Parathyroid adenoma (tissue), 2 donors: Measurements from ENCODE around the gene DNAH1.

Source experiments
- H2AFZ ChIP-seq: fragments of 300-600 bp; sonication (generic); one replicate; pipeline ENCODE4 v1.7.0; 2017; ENCODE audit warnings: antibody characterized with exemption, mild to moderate bottlenecking
- H3K27ac ChIP-seq: fragments of 300-600 bp; sonication (generic); one replicate; pipeline ENCODE4 v1.7.0; 2017
- H3K27me3 ChIP-seq: fragments of 300-600 bp; sonication (generic); one replicate; pipeline ENCODE4 v1.7.0; 2017; ENCODE audit warnings: low read length; ENCODE audit not compliant: control insufficient read depth, insufficient read depth
- H3K36me3 ChIP-seq: fragments of 300-600 bp; sonication (generic); one replicate; pipeline ENCODE4 v1.7.0; 2017; ENCODE audit warnings: low read length; ENCODE audit not compliant: control insufficient read depth, insufficient read depth
- H3K4me1 ChIP-seq: fragments of 300-600 bp; sonication (generic); one replicate; pipeline ENCODE4 v1.7.0; 2017; ENCODE audit warnings: control low read depth
- H3K4me2 ChIP-seq: fragments of 300-600 bp; sonication (generic); one replicate; pipeline ENCODE4 v1.7.0; 2017; ENCODE audit warnings: low read length
- H3K4me3 ChIP-seq: fragments of 300-600 bp; sonication (generic); one replicate; pipeline ENCODE4 v1.7.0; 2017; ENCODE audit warnings: low read depth, low read length
- H3K79me2 ChIP-seq: fragments of 300-600 bp; sonication (generic); one replicate; pipeline ENCODE4 v1.7.0; 2017; ENCODE audit warnings: control low read depth
- H3K9ac ChIP-seq: fragments of 300-600 bp; sonication (generic); one replicate; pipeline ENCODE4 v1.7.0; 2017; ENCODE audit warnings: mild to moderate bottlenecking
- H3K9me3 ChIP-seq: fragments of 300-600 bp; sonication (generic); one replicate; pipeline ENCODE4 v1.7.0; 2017; ENCODE audit warnings: low read length; ENCODE audit not compliant: control insufficient read depth
- TF ChIP-seq, protein P1 (sequence below): fragments of 300-600 bp; sonication (generic); IDR thresholded peaks from one replicate; pipeline ENCODE4 v1.7.0; 2017; ENCODE audit warnings: antibody characterized with exemption, mild to moderate bottlenecking
- donor health status: primary hyperparathyroidism.

The DNAH1 gene

DNA sequence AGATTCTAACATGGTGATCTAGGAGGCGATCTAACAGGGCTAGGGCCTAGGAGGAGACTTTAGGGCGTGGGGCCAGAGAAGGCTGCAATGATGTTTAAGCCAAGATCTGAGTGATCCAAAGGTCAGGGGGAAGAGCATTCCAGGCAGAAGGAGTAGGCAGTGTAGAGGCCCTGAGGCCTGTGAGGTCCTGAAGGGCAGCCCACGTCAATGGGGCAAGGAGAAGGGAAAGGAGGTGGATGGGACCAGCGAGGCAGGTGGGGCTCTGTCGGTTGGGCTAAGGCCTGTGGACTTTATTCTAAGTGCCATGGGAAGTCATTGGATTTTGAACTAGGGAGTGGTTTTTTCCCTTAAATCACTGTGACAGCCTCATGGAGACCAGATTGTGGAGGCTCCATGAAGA, 10.2 kb upstream of the DNAH1 start:
- no peaks in the 10 kb centered on the region for H3K36me3 ChIP-seq
- H3K4me1 ChIP-seq: no peaks in the 10 kb centered on the region
- no peak overlapping the region for H3K4me2 ChIP-seq
- no peak overlapping the region for H3K27ac ChIP-seq
- H3K27me3 ChIP-seq: no peaks in the 10 kb centered on the region
- no peak overlapping the region for H2AFZ ChIP-seq
- H3K79me2 ChIP-seq: no peaks in the 10 kb centered on the region
- TF ChIP-seq, protein P1, sequence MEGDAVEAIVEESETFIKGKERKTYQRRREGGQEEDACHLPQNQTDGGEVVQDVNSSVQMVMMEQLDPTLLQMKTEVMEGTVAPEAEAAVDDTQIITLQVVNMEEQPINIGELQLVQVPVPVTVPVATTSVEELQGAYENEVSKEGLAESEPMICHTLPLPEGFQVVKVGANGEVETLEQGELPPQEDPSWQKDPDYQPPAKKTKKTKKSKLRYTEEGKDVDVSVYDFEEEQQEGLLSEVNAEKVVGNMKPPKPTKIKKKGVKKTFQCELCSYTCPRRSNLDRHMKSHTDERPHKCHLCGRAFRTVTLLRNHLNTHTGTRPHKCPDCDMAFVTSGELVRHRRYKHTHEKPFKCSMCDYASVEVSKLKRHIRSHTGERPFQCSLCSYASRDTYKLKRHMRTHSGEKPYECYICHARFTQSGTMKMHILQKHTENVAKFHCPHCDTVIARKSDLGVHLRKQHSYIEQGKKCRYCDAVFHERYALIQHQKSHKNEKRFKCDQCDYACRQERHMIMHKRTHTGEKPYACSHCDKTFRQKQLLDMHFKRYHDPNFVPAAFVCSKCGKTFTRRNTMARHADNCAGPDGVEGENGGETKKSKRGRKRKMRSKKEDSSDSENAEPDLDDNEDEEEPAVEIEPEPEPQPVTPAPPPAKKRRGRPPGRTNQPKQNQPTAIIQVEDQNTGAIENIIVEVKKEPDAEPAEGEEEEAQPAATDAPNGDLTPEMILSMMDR: no peak
- H3K4me3 ChIP-seq: no peak overlapping the region
- no peaks in the 10 kb centered on the region for H3K9me3 ChIP-seq
- H3K9ac ChIP-seq: no peak overlapping the region

DNA sequence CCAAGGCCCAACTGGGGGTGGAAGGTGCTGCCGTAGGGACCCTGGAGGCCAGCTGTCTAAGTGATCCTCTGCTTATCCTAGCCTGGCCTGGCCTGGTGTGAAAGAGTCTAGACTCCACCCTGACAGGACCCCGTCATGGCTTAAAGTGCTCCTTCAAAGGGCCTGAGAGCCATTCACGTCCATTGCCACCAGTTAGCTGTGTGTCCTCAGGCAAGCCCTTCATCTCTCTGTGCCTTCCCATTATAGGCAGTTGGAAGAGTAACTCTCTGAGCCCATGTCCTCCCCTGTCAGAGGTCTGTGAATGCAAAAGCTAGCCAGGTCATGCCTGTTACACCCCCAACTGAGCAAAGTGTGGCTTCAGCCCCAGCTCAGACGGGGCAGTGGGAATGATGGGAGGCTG, 9.1 kb upstream of the DNAH1 start:
- no peak overlapping the region for H3K27ac ChIP-seq
- H3K79me2 ChIP-seq: no peaks in the 10 kb centered on the region
- no peaks in the 10 kb centered on the region for H3K9me3 ChIP-seq
- H3K4me1 ChIP-seq: no peaks in the 10 kb centered on the region
- no peak overlapping the region for H3K4me3 ChIP-seq
- H2AFZ ChIP-seq: no peak overlapping the region
- no peak overlapping the region for H3K4me2 ChIP-seq
- TF ChIP-seq, protein P1: no peak
- H3K36me3 ChIP-seq: no peaks in the 10 kb centered on the region
- no peak overlapping the region for H3K9ac ChIP-seq
- no peaks in the 10 kb centered on the region for H3K27me3 ChIP-seq

DNA sequence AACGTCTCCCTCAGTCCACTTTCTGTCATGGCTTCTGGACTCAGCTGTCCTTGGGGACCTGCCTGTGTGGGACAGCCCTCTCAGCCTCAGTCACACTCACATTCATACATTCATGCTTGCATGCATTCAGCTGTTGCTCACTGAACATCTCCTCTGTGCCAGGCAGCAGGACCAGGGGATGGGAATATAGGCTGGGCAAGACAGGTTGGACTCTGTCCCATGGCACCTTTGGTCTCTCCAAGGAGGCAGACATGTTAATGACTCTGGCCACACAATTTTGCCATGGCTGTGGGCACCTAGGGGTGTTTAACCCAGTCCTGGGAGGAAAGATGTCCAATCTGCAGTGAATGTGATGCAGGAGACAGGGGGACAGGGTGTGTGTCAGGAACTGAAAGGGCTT, 7.8 kb upstream of the DNAH1 start:
- Histone ChIP-seq H2AFZ (no peak overlapping the region), H3K9ac (no peak overlapping the region), H3K4me3 (no peak overlapping the region), H3K36me3 (no peaks in the 10 kb centered on the region), H3K27ac (no peak overlapping the region), H3K4me1 (no peaks in the 10 kb centered on the region), H3K79me2 (no peaks in the 10 kb centered on the region), H3K4me2 (no peak overlapping the region), H3K9me3 (no peaks in the 10 kb centered on the region), H3K27me3 (no peaks in the 10 kb centered on the region)
- TF ChIP-seq, protein P1: no peak

DNA sequence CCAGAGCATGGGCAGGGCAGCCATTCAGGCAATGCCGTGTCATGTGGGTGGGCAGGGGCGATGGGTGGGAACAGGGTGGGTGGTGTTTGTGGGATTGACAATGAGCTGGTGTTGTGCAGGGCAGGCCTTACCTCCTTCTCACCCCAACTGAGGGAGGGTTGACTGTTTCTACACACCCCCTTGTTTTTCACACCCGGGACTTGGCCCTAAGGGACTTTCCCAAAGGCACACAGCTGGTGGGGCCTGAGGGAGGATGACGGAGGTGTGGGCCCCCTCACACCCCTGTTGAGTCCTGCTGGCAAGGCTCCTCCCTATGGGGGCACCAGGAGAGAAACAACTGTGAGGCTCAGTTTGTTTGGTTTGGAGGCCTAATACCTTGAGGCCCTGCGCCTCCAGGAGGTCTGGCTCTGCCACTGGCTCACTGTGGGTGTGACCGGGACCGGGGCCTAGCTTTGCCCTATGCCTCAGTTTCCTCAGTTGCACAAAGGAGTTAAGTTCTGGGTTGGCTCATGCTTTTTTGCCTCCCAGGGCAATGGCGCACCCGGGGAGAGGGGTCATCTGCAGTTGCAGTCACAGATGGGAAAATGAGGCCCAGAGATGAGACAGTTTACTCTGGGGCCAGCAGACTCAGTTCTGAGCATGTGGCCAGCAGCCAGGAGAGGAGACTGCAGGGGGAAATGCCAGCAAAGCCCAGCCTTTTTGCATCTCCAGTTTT, 5.1 kb upstream of the DNAH1 start:
- no peaks in the 10 kb centered on the region for H3K9me3 ChIP-seq
- H2AFZ ChIP-seq: no peak overlapping the region
- H3K79me2 ChIP-seq: no peaks in the 10 kb centered on the region
- TF ChIP-seq, protein P1: no peak
- no peaks in the 10 kb centered on the region for H3K4me1 ChIP-seq
- no peak overlapping the region for H3K27ac ChIP-seq
- H3K4me2 ChIP-seq: no peak overlapping the region
- H3K4me3 ChIP-seq: no peak overlapping the region
- H3K36me3 ChIP-seq: no peaks in the 10 kb centered on the region
- no peaks in the 10 kb centered on the region for H3K27me3 ChIP-seq
- H3K9ac ChIP-seq: no peak overlapping the region

DNA sequence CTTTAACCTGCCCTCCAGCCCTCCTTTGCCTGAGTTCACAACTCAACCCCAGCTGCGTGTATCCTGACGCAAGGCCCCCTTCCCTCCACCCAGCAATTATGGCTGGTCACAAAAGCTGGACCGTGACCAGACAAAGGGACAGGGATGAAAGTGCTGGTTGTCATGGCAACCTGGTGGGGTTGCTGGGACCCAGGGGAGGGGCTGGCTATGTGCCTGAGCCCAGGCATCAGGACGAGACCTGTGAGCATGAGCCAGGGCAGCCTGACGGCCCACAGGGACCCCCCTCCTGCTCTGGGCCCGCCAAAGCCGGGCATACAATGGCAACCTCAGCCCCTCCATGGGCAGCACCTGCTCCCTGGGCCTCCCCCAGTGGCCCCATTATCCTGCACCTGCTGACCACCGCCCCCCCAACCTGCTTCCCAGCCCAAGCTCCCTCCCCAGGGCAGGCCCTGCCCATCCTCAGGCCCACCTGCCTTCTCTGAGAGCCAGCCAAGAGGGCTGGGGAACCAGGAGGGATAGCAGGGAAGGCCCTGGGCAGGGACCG, 4.5 kb upstream of the DNAH1 start:
- H3K27ac ChIP-seq: no peak overlapping the region
- no peaks in the 10 kb centered on the region for H3K27me3 ChIP-seq
- no peak overlapping the region for H3K4me3 ChIP-seq
- H3K4me2 ChIP-seq: no peak overlapping the region
- no peaks in the 10 kb centered on the region for H3K79me2 ChIP-seq
- TF ChIP-seq, protein P1: no peak
- no peaks in the 10 kb centered on the region for H3K4me1 ChIP-seq
- H3K9me3 ChIP-seq: no peaks in the 10 kb centered on the region
- no peak overlapping the region for H2AFZ ChIP-seq
- no peaks in the 10 kb centered on the region for H3K36me3 ChIP-seq
- no peak overlapping the region for H3K9ac ChIP-seq
